ENCODE results near the gene FNDC3A.

The FNDC3A gene

DNA sequence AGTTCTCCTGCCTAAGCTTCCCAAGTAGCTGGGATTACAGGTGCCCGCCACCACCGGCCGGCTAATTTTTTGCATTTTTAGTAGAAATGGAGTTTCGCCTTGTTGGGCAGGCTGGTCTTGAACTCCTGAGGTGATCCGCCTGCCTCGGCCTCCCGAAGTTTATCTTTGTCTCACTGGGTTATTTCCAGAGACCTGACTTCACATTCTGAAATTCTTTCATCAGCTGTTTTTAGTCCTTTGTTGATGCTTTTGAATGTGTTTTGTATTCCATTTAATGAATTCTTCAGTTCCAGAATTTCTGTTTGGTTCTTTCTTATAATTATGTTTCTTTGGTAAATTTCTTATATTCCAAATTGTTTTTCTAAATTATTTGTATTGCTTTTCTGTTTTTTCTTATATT is 189.0 kb downstream of the FNDC3A start:
- Mint-ChIP-seq H3K27me3 (ENCODE audit: low read depth) (no peaks in the 10 kb centered on the region), H3K27ac (no peak overlapping the region), H3K4me1 (no peaks in the 10 kb centered on the region), H3K9me3 (peaks cover 45% of the 10 kb centered on the region), H3K36me3 (ENCODE audit: low read depth) (peaks cover 87% of the 10 kb centered on the region), H3K4me3 (no peak overlapping the region)
- TF ChIP-seq, protein P1, sequence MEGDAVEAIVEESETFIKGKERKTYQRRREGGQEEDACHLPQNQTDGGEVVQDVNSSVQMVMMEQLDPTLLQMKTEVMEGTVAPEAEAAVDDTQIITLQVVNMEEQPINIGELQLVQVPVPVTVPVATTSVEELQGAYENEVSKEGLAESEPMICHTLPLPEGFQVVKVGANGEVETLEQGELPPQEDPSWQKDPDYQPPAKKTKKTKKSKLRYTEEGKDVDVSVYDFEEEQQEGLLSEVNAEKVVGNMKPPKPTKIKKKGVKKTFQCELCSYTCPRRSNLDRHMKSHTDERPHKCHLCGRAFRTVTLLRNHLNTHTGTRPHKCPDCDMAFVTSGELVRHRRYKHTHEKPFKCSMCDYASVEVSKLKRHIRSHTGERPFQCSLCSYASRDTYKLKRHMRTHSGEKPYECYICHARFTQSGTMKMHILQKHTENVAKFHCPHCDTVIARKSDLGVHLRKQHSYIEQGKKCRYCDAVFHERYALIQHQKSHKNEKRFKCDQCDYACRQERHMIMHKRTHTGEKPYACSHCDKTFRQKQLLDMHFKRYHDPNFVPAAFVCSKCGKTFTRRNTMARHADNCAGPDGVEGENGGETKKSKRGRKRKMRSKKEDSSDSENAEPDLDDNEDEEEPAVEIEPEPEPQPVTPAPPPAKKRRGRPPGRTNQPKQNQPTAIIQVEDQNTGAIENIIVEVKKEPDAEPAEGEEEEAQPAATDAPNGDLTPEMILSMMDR (IDR thresholded peaks at IDR 0.05; ENCODE audit: unreplicated experiment in 3 of 3): no peak

DNA sequence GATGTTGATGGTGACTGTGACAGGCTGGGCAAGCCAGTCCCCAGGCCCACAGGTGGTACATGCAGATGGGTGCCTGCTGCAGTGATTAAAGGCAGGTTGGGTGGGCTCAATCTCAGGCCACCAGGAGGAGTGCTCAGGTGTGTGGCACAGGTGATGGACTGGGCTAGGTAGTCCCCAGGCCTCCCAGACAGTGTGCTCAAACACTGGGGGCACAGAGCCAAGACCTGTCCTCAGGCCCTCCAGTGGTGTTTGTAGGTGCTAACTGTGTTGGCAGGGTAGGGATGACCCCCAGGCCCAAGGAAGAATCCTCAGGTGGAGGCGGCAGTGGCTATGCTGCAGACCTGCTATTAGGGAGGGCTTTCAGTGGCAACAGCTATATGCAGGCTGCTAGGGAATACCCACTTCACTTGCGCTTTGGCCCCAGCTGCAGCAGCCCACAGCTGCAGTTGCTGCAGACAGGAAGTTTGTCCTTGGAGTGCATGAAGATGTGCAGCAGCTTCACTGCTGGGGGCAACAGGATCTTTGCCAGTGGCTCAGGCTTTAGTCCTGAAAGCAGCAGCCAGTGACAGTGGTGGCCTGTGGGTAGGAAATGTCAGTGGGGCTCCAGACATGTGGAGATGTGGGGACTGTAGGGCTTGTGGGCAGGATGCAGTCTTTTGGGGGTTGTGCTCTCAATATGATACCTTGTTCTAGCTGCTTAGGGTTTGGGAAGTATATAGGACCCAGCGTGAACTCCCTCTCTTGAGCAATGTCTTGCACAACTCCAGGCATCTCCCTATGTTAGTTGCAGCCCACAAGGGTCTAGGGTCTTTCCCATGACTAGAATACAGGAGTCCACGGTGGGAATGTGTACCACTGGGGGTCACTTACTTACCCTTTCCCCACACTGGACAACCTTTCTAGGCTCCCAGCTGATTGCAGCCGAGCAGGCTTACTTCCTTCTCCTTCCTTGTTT is 190.4 kb downstream of the FNDC3A start:
- no peak overlapping the region for H3K4me3 Mint-ChIP-seq
- TF ChIP-seq, protein P1 (IDR thresholded peaks at IDR 0.05; ENCODE audit: unreplicated experiment in 3 of 3): no peak
- H3K27ac Mint-ChIP-seq: no peak overlapping the region
- peaks cover 87% of the 10 kb centered on the region for H3K36me3 Mint-ChIP-seq (ENCODE audit: low read depth)
- no peaks in the 10 kb centered on the region for H3K27me3 Mint-ChIP-seq (ENCODE audit: low read depth)
- no peaks in the 10 kb centered on the region for H3K4me1 Mint-ChIP-seq
- peaks cover 36% of the 10 kb centered on the region for H3K9me3 Mint-ChIP-seq

DNA sequence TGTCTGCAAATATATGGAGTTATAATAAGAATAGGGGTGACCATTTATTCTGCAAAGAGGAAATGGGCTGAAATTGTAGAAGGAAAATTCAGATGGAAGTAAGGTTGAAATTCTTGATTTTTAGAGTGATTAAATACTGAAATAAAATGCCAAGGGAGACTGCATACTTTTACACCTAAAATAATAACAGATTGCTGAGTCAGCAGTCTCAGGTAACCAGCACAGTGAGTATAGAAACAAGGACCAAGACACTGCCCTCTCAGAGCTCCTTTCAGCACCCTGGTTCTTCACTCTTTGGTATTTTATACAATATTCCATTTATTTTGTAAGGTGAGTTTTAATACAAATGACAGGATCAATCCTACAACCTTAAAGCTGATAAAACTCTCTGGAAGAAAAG is 195.6 kb downstream of the FNDC3A start:
- peaks cover 74% of the 10 kb centered on the region for H3K36me3 Mint-ChIP-seq (ENCODE audit: low read depth)
- no peaks in the 10 kb centered on the region for H3K9me3 Mint-ChIP-seq
- no peaks in the 10 kb centered on the region for H3K4me1 Mint-ChIP-seq
- TF ChIP-seq, protein P1 (IDR thresholded peaks at IDR 0.05; ENCODE audit: unreplicated experiment in 3 of 3): no peak
- H3K27ac Mint-ChIP-seq: no peak overlapping the region
- no peak overlapping the region for H3K4me3 Mint-ChIP-seq
- H3K27me3 Mint-ChIP-seq (ENCODE audit: low read depth): no peaks in the 10 kb centered on the region

DNA sequence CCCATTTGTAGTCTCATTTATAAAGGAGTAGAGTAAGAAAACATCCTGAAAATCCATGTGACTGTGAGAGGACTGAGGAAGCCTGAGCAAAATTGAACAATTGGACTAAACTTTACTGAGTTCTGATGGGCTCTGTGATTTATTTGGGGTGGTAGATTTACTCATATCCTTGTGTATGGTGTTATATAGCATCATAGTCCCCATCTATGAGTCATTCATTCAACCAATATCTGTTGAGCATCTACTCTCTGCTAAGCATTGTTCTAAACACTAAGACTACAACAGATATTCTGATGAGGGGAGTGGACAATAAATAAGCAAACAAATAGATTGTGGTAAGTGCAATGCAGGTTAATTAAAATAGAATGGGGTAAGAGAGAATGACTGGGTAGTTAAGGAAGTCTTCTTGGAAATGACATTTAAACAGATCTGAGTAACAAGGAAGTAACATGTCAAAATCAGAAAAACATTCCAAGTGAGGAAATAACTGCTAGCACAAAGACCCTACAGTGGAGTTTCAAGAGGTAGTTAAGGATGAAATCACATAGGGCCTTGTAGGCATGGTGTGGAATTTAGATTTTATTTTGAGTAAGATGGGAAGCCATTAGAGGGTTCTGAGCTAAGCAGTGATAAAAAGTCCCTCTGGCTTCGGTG is 208.1 kb downstream of the FNDC3A start:
- Mint-ChIP-seq H3K27me3 (ENCODE audit: low read depth) (no peaks in the 10 kb centered on the region), H3K9me3 (no peaks in the 10 kb centered on the region)

DNA sequence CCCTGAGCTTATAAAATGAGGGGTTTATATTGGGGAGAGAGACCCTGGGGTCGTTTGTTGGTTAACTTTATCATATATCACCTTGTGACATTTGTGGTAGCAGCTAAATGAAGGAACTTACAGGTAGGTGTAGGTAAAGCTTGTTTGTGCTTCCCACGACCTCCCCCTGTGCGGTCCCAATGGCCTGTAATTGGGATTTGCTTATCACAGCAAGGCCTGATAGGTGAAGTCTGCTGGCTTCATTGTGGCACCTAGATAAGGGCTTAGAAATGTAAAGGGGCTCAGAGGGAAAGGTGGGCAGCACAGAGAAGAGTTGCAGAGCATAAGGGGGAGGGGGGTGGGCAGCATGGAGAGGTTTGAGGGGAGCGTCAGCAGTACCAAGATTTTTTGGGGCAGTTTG is 208.9 kb downstream of the FNDC3A start:
- Mint-ChIP-seq H3K27ac (no peak overlapping the region), H3K36me3 (ENCODE audit: low read depth) (peaks cover 53% of the 10 kb centered on the region), H3K4me1 (no peaks in the 10 kb centered on the region), H3K27me3 (ENCODE audit: low read depth) (no peaks in the 10 kb centered on the region), H3K4me3 (no peak overlapping the region), H3K9me3 (no peaks in the 10 kb centered on the region)
- TF ChIP-seq, protein P1 (IDR thresholded peaks at IDR 0.05; ENCODE audit: unreplicated experiment in 3 of 3): no peak

More for the DNA sequence above, 208.1 kb downstream of the FNDC3A start:
- H3K27ac Mint-ChIP-seq: no peak overlapping the region
- TF ChIP-seq, protein P1 (IDR thresholded peaks at IDR 0.05; ENCODE audit: unreplicated experiment in 3 of 3): no peak
- H3K36me3 Mint-ChIP-seq (ENCODE audit: low read depth): peaks cover 55% of the 10 kb centered on the region
- no peaks in the 10 kb centered on the region for H3K4me1 Mint-ChIP-seq
- no peak overlapping the region for H3K4me3 Mint-ChIP-seq
